Measurements from ENCODE around the gene AGAP5.
"Not testable (repeated sequence)": the region's sequence is repeated elsewhere in the genome, so short reads cannot be mapped to it uniquely, and the experiment has no call there.

GRCh38 chr10:73707628-73708027 is 9.7 kb upstream of the AGAP5 start:
- TF ChIP-seq, protein P1, sequence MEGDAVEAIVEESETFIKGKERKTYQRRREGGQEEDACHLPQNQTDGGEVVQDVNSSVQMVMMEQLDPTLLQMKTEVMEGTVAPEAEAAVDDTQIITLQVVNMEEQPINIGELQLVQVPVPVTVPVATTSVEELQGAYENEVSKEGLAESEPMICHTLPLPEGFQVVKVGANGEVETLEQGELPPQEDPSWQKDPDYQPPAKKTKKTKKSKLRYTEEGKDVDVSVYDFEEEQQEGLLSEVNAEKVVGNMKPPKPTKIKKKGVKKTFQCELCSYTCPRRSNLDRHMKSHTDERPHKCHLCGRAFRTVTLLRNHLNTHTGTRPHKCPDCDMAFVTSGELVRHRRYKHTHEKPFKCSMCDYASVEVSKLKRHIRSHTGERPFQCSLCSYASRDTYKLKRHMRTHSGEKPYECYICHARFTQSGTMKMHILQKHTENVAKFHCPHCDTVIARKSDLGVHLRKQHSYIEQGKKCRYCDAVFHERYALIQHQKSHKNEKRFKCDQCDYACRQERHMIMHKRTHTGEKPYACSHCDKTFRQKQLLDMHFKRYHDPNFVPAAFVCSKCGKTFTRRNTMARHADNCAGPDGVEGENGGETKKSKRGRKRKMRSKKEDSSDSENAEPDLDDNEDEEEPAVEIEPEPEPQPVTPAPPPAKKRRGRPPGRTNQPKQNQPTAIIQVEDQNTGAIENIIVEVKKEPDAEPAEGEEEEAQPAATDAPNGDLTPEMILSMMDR (IDR thresholded peaks at IDR 0.05), result not testable (repeated sequence)
- not testable (repeated sequence) for TF ChIP-seq POLR2A, EP300, POLR2AphosphoS5 (IDR thresholded peaks at IDR 0.05)

All from gastroesophageal sphincter (tissue), 3 donors.